ENCODE measurements around the gene CAVIN4. TPM values are rescaled to one million over a fixed set of nuclear protein-coding genes. Genes with fewer than 3 reads are reported as not detected.
A peak's percentile ranks its signal among the peaks of the same experiment; 100 is the strongest.

CAVIN4 gene
- total and polyA plus RNA-seq, 9 of the 15 experiments (the other 6 are each of a cell fraction or from before 2014, with no cell fraction given), result 0.06 to 0.29 (median 0.18) TPM

- no peak for TF ChIP-seq RNF219 (CRISPR knock-in tag; IDR thresholded peaks at IDR 0.05)
- no peak for TF ChIP-seq AFF1 (IDR thresholded peaks at IDR 0.05; ENCODE audit: low read depth in 1 of 2, partially characterized antibody in 2 of 2)
- peak; percentile 21; the same call in 1 of the 2 replicates for TF ChIP-seq CREM (IDR thresholded peaks at IDR 0.05; ENCODE audit: low read depth)
- TF ChIP-seq FOXP1 (CRISPR knock-in tag; IDR thresholded peaks at IDR 0.05), result no peak
- no peak for TF ChIP-seq SLC30A9 (CRISPR knock-in tag; IDR thresholded peaks at IDR 0.05)
- no peak for TF ChIP-seq SAFB (IDR thresholded peaks at IDR 0.05; ENCODE audit: borderline replicate concordance, low read depth, low read length)
- peak; percentile 100 for TF ChIP-seq HNRNPLL (IDR thresholded peaks at IDR 0.05; ENCODE audit: low read depth, low read length, poor library complexity, severe bottlenecking)
- no peak for TF ChIP-seq PTRF (tag; IDR thresholded peaks at IDR 0.05)
- TF ChIP-seq CXXC5 (CRISPR knock-in tag; IDR thresholded peaks at IDR 0.05), result peak; percentile 72
- TF ChIP-seq E2F6 (IDR thresholded peaks at IDR 0.05; ENCODE audit: borderline replicate concordance in 1 of 2, extremely low read depth in 1 of 2, insufficient read depth in 1 of 2, insufficient read length in 1 of 2, low read depth in 1 of 2, low read length in 1 of 2, poor library complexity in 1 of 2, severe bottlenecking in 1 of 2), result peak in 1 of 2 experiments; percentile 60
- no peak for TF ChIP-seq U2AF1 (optimal IDR thresholded peaks at IDR 0.05; ENCODE audit: low read depth, low read length)
- TF ChIP-seq HNRNPK (IDR thresholded peaks at IDR 0.05; ENCODE audit: low read depth, low read length, poor library complexity, severe bottlenecking), result peak; percentile 98
- no peak for TF ChIP-seq CHD4 (IDR thresholded peaks at IDR 0.05; ENCODE audit: insufficient read depth, insufficient replicate concordance, low read depth, low read length, poor library complexity, severe bottlenecking)
- no peak for TF ChIP-seq MXD1 (CRISPR knock-in tag; IDR thresholded peaks at IDR 0.05; ENCODE audit: borderline replicate concordance, poor library complexity, severe bottlenecking)
- peak; percentile 90 for TF ChIP-seq MEIS2 (IDR thresholded peaks at IDR 0.05; ENCODE audit: partially characterized antibody)
- TF ChIP-seq KAT8 (IDR thresholded peaks at IDR 0.05; ENCODE audit: low read depth), result no peak
- no peak for TF ChIP-seq LEF1 (IDR thresholded peaks at IDR 0.05)
- no peak for TF ChIP-seq ETV5 (CRISPR knock-in tag; IDR thresholded peaks at IDR 0.05; ENCODE audit: low read depth)
- TF ChIP-seq SIN3A (IDR thresholded peaks at IDR 0.05; ENCODE audit: borderline replicate concordance in 2 of 2, control insufficient read depth in 1 of 2, low read depth in 2 of 2, low read length in 2 of 2), result 0 out of 4 replicates have a peak, but pooled peaks of 1 of the 2 experiments have one; percentile 25
These were observed 20.8 kb downstream of the CAVIN4 start (continued) for GRCh38 chr9:100598641-100599145.
